Measurements from ENCODE around the gene TIPRL.

The TIPRL gene

GRCh38 chr1:168157638-168158037 lies 21.1 kb upstream of the TIPRL start:
- TF ChIP-seq CTCF (IDR thresholded peaks at IDR 0.05; ENCODE audit: low read depth, low read length, missing control alignments), result no peak

GRCh38 chr1:168159251-168159650 lies 19.5 kb upstream of the TIPRL start:
- TF ChIP-seq CTCF (IDR thresholded peaks at IDR 0.05; ENCODE audit: low read depth, low read length, missing control alignments), result no peak
- no peak for DNase-seq (ENCODE audit: extremely low read depth, low read depth)
- H3K4me3 ChIP-seq (replicated peaks; ENCODE audit: low read depth, low read length), result no peak overlapping the region

More at GRCh38 chr1:168157638-168158037, 21.1 kb upstream of the TIPRL start:
- no peak for DNase-seq (ENCODE audit: extremely low read depth, low read depth)
- no peak overlapping the region for H3K4me3 ChIP-seq (replicated peaks; ENCODE audit: low read depth, low read length)

GRCh38 chr1:168159979-168160378 lies 18.8 kb upstream of the TIPRL start:
- no peak for TF ChIP-seq CTCF (IDR thresholded peaks at IDR 0.05; ENCODE audit: low read depth, low read length, missing control alignments)
- no peak for DNase-seq (ENCODE audit: extremely low read depth, low read depth)
- H3K4me3 ChIP-seq (replicated peaks; ENCODE audit: low read depth, low read length), result no peak overlapping the region

GRCh38 chr1:168161459-168161858 lies 17.3 kb upstream of the TIPRL start:
- H3K4me3 ChIP-seq (replicated peaks; ENCODE audit: low read depth, low read length), result no peak overlapping the region
- TF ChIP-seq CTCF (IDR thresholded peaks at IDR 0.05; ENCODE audit: low read depth, low read length, missing control alignments), result no peak
- DNase-seq (ENCODE audit: extremely low read depth, low read depth), result no peak

- no peak for DNase-seq (ENCODE audit: extremely low read depth, low read depth)
- TF ChIP-seq CTCF (IDR thresholded peaks at IDR 0.05; ENCODE audit: low read depth, low read length, missing control alignments), result no peak
- H3K4me3 ChIP-seq (replicated peaks; ENCODE audit: low read depth, low read length), result no peak overlapping the region
Measured at GRCh38 chr1:168163670-168164069, 15.1 kb upstream of the TIPRL start.

GRCh38 chr1:168164771-168165170 lies 14.0 kb upstream of the TIPRL start:
- no peak for DNase-seq (ENCODE audit: extremely low read depth, low read depth)
- no peak for TF ChIP-seq CTCF (IDR thresholded peaks at IDR 0.05; ENCODE audit: low read depth, low read length, missing control alignments)
- H3K4me3 ChIP-seq (replicated peaks; ENCODE audit: low read depth, low read length), result no peak overlapping the region

- no peak for TF ChIP-seq CTCF (IDR thresholded peaks at IDR 0.05; ENCODE audit: low read depth, low read length, missing control alignments)
- no peak overlapping the region for H3K4me3 ChIP-seq (replicated peaks; ENCODE audit: low read depth, low read length)
- DNase-seq (ENCODE audit: extremely low read depth, low read depth), result no peak
Measured at GRCh38 chr1:168167806-168168205, 11.0 kb upstream of the TIPRL start.
